ENCODE data around the gene LENG8. TPM values are rescaled to one million over a fixed set of nuclear protein-coding genes. Genes with fewer than 3 reads are reported as not detected.

The LENG8 gene
- total and polyA plus RNA-seq, 2 experiments from 2014 or later, result 42.1 to 74.3 TPM

DNA sequence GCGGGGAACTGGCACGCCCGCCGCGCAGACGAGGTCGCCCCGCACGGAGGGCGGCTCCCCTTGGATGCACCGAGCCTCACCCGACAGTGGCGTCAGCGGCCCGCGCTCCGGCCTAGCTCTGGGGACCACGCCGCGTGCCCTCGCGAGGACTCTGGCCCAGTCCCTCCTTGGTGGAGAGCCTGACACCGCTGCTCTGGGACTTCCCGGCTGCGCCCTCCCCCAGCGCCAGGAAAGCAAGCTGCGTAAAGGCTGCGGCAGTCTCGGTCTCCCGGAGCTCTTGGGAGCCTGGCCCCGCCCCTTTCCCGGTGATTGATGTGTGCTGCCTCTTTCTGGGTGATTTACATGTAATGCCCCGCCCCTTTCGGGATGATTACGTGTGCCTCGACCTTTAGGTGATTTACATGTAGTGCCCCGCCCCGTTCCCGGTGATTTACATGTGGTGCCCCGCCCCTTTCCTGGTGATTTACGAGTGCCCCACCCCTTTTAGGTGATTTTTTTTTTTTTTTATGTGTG lies 14.6 kb downstream of the LENG8 start, which contains the start of gene LENG9:
LENG9 (minus strand) TSS at position 248 of the 513 bp plus-strand sequence. CDS start 252 bp downstream, outside the sequence.
- Histone ChIP-seq H2AFZ (no peak within 1 kb of the TSS; the same call in 1 of the 2 replicates), H3K36me3 (ENCODE audit: insufficient read depth) (no peaks in the 10 kb centered on the region; the same call in 1 of the 2 replicates), H3K4me2 (peak within 1 kb of the TSS; percentile 98), H3K79me2 (replicated peaks; ENCODE audit: insufficient read depth) (no peaks in the 10 kb centered on the region; the same call in 1 of the 2 replicates), H3K4me1 (ENCODE audit: insufficient read depth) (peaks cover 3% of the 10 kb centered on the region; the same call in 1 of the 2 replicates), H3F3A (replicated peaks; ENCODE audit: low read depth) (peaks cover 9% of the 10 kb centered on the region; the same call in 1 of the 2 replicates), H4K20me1 (replicated peaks; ENCODE audit: insufficient read depth) (peaks cover 2% of the 10 kb centered on the region; the same call in 1 of the 2 replicates), H3K27ac (ENCODE audit: low read depth) (peak within 1 kb of the TSS; percentile 96), H3K4me3 (peak within 1 kb of the TSS; percentile 82), H3K9me2 (ENCODE audit: insufficient read depth) (no peaks in the 10 kb centered on the region), H3K27me3 (ENCODE audit: insufficient read depth) (peaks cover 13% of the 10 kb centered on the region)
- Mint-ChIP-seq H3K36me3 (ENCODE audit: low read depth) (peaks cover 27% of the 10 kb centered on the region), H3K4me1 (peaks cover 15% of the 10 kb centered on the region; the same call in 2 of the 3 replicates), H3K27ac (peak within 1 kb of the TSS; percentile 99), H3K9me3 (peaks cover 5% of the 10 kb centered on the region; the same call in 1 of the 3 replicates), H3K4me3 (peak within 1 kb of the TSS; percentile 81), H3K27me3 (ENCODE audit: insufficient read depth, low read depth, poor library complexity) (peaks cover 32% of the 10 kb centered on the region)
- TF ChIP-seq CREB1 (CRISPR knock-in tag; IDR thresholded peaks at IDR 0.05; ENCODE audit: low read depth) (peak; percentile 46), POLR2AphosphoS5 (IDR thresholded peaks at IDR 0.05; ENCODE audit: low read depth) (peak; percentile 86), JUNB (IDR thresholded peaks at IDR 0.05; ENCODE audit: unreplicated experiment) (no peak)
- DNase-seq (ENCODE audit: low spot score) (peak; percentile 100), ATAC-seq (peak; percentile 41)

DNA sequence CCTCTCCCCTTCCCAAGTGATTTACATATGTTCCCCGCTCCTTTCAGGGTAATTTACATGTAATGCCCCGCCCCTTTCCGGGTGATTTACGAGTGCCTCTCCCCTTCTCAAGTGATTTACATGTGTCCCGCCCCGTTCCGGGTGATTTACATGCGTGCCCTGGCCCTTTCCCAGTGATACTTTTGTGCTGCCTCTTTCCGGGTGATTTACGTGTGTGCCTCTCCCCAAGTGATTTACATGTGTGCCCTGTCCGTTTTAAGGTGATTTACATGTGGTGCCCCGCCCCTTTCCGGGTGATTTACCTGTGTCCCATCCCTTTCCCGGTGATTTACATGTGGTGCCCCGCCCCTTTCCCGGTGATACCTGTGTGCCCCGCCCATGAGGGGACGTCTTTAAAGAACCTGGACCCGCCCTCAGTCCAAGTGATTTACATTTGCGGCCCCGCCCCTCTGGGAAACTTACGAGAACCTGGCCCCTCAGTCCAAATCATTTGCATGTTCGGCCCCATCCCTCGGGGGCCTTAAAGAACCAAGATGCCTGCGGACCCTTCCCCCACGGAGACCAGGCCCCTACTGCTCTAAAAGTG lies 15.1 kb downstream of the LENG8 start:
- Histone ChIP-seq H3K4me2 (peak overlapping the region; percentile 78), H2AFZ (no peak overlapping the region), H3K4me3 (peak overlapping the region; percentile 58), H3K27me3 (ENCODE audit: insufficient read depth) (peaks cover 16% of the 10 kb centered on the region), H3F3A (replicated peaks; ENCODE audit: low read depth) (peaks cover 9% of the 10 kb centered on the region; the same call in 1 of the 2 replicates), H3K79me2 (replicated peaks; ENCODE audit: insufficient read depth) (no peaks in the 10 kb centered on the region; the same call in 1 of the 2 replicates), H3K9me2 (ENCODE audit: insufficient read depth) (no peaks in the 10 kb centered on the region), H3K36me3 (ENCODE audit: insufficient read depth) (no peaks in the 10 kb centered on the region), H4K20me1 (replicated peaks; ENCODE audit: insufficient read depth) (no peaks in the 10 kb centered on the region; the same call in 1 of the 2 replicates), H3K27ac (ENCODE audit: low read depth) (peak overlapping the region; percentile 96), H3K4me1 (ENCODE audit: insufficient read depth) (peaks cover 3% of the 10 kb centered on the region; the same call in 1 of the 2 replicates)
- peaks cover 15% of the 10 kb centered on the region; the same call in 2 of the 3 replicates for H3K4me1 Mint-ChIP-seq
- ATAC-seq, result peak; percentile 43
- peak overlapping the region; percentile 99 for H3K27ac Mint-ChIP-seq
- peaks cover 21% of the 10 kb centered on the region for H3K36me3 Mint-ChIP-seq (ENCODE audit: low read depth)
- peaks cover 30% of the 10 kb centered on the region for H3K27me3 Mint-ChIP-seq (ENCODE audit: insufficient read depth, low read depth, poor library complexity)
- peak overlapping the region; percentile 81 for H3K4me3 Mint-ChIP-seq
- peak; percentile 100 for DNase-seq (ENCODE audit: low spot score)
- peaks cover 5% of the 10 kb centered on the region; the same call in 1 of the 3 replicates for H3K9me3 Mint-ChIP-seq
- TF ChIP-seq JUNB (IDR thresholded peaks at IDR 0.05; ENCODE audit: unreplicated experiment), result no peak
- TF ChIP-seq, protein P1, sequence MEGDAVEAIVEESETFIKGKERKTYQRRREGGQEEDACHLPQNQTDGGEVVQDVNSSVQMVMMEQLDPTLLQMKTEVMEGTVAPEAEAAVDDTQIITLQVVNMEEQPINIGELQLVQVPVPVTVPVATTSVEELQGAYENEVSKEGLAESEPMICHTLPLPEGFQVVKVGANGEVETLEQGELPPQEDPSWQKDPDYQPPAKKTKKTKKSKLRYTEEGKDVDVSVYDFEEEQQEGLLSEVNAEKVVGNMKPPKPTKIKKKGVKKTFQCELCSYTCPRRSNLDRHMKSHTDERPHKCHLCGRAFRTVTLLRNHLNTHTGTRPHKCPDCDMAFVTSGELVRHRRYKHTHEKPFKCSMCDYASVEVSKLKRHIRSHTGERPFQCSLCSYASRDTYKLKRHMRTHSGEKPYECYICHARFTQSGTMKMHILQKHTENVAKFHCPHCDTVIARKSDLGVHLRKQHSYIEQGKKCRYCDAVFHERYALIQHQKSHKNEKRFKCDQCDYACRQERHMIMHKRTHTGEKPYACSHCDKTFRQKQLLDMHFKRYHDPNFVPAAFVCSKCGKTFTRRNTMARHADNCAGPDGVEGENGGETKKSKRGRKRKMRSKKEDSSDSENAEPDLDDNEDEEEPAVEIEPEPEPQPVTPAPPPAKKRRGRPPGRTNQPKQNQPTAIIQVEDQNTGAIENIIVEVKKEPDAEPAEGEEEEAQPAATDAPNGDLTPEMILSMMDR (conservative IDR thresholded peaks at IDR 0.05; ENCODE audit: low read depth in 2 of 2), result no peak
- TF ChIP-seq POLR2AphosphoS5 (IDR thresholded peaks at IDR 0.05; ENCODE audit: low read depth), result no peak
- TF ChIP-seq, protein P2, sequence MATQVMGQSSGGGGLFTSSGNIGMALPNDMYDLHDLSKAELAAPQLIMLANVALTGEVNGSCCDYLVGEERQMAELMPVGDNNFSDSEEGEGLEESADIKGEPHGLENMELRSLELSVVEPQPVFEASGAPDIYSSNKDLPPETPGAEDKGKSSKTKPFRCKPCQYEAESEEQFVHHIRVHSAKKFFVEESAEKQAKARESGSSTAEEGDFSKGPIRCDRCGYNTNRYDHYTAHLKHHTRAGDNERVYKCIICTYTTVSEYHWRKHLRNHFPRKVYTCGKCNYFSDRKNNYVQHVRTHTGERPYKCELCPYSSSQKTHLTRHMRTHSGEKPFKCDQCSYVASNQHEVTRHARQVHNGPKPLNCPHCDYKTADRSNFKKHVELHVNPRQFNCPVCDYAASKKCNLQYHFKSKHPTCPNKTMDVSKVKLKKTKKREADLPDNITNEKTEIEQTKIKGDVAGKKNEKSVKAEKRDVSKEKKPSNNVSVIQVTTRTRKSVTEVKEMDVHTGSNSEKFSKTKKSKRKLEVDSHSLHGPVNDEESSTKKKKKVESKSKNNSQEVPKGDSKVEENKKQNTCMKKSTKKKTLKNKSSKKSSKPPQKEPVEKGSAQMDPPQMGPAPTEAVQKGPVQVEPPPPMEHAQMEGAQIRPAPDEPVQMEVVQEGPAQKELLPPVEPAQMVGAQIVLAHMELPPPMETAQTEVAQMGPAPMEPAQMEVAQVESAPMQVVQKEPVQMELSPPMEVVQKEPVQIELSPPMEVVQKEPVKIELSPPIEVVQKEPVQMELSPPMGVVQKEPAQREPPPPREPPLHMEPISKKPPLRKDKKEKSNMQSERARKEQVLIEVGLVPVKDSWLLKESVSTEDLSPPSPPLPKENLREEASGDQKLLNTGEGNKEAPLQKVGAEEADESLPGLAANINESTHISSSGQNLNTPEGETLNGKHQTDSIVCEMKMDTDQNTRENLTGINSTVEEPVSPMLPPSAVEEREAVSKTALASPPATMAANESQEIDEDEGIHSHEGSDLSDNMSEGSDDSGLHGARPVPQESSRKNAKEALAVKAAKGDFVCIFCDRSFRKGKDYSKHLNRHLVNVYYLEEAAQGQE (IDR thresholded peaks at IDR 0.05; ENCODE audit: unreplicated experiment), result no peak
- TF ChIP-seq STAT1 (IDR thresholded peaks at IDR 0.05; ENCODE audit: unreplicated experiment), result no peak
- no peak for TF ChIP-seq CREB1 (CRISPR knock-in tag; IDR thresholded peaks at IDR 0.05; ENCODE audit: low read depth)
- no peak for TF ChIP-seq ZNF114 (CRISPR knock-in tag; IDR thresholded peaks at IDR 0.05)
- TF ChIP-seq, protein P3, sequence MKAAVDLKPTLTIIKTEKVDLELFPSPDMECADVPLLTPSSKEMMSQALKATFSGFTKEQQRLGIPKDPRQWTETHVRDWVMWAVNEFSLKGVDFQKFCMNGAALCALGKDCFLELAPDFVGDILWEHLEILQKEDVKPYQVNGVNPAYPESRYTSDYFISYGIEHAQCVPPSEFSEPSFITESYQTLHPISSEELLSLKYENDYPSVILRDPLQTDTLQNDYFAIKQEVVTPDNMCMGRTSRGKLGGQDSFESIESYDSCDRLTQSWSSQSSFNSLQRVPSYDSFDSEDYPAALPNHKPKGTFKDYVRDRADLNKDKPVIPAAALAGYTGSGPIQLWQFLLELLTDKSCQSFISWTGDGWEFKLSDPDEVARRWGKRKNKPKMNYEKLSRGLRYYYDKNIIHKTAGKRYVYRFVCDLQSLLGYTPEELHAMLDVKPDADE (IDR thresholded peaks at IDR 0.05), result no peak
- TF ChIP-seq ZNF331 (CRISPR knock-in tag; IDR thresholded peaks at IDR 0.05; ENCODE audit: low read depth), result no peak
- no peak for TF ChIP-seq EZH2 (IDR thresholded peaks at IDR 0.05; ENCODE audit: low read depth, unreplicated experiment)
- no peak for TF ChIP-seq EZH2phosphoT487 (IDR thresholded peaks at IDR 0.05; ENCODE audit: unreplicated experiment)

Measured in GM23338 (cell line).